H1 (cell line): Measurements from ENCODE around the gene IFRD1. TPM values are rescaled to one million over a fixed set of nuclear protein-coding genes. Genes with fewer than 3 reads are reported as not detected.

Source experiments
- polyA plus RNA-seq, 7 experiments: library from polyadenylated mRNA; depleted of rRNA in 3 of 7; stranded (reverse) in 5 of 7; unstranded in 2 of 7; fragments of >200 nt in 5 of 7; fragments of 200-250 nt in 2 of 7; gene quantifications; 1 replicate in 5 of 7; 2 replicates in 1 of 7; 4 replicates in 1 of 7; pipeline versions ENCODE4 v1.2.1 to v1.2.3, GENCODE V29; 2011 to 2013; ENCODE audit warnings: missing spikeins in 2 of 7, mixed read lengths in 2 of 7
- small RNA-seq: library from polyadenylated mRNA; stranded (forward); fragments of <200 nt; extraction: miRNeasy Mini kit (QIAGEN cat#:217004); gene quantifications from one replicate; pipeline ENCODE3, GENCODE V24; 2013; ENCODE audit not compliant: insufficient read depth
- total RNA-seq: library from RNA; stranded (reverse); fragmentation: NEBNext Ultra II Directional; extraction: Animal tissue kit (Norgen Biotek cat#: 25700); gene quantifications from 2 replicates; pipeline ENCODE4 v1.2.1, GENCODE V29; 2021

Gene IFRD1
- total and polyA plus RNA-seq, 2 of the 8 experiments (the other 6 are each of a cell fraction or from before 2014, with no cell fraction given), result 23.0 to 50.4 TPM

Small RNA genes within 50 kb of the gene (small RNA-seq; reads per million reads assigned to genes)
- gene AC079741.1, result not detected

Other genes starting within 250 kb of the IFRD1 start
- gene DOCK4, start 244.1 kb upstream of the IFRD1 start, total RNA-seq, result 23.6 and 26.9 TPM in 2 replicates
- gene DOCK4, start 244.1 kb upstream of the IFRD1 start, polyA plus RNA-seq (2011; rRNA removed), result 5.1 and 6.2 TPM in 2 replicates
- 18.0 and 21.7 TPM in 2 replicates for gene ZNF277, start 243.8 kb upstream of the IFRD1 start, total RNA-seq
- 2.7 and 5.1 TPM in 2 replicates for gene ZNF277, start 243.8 kb upstream of the IFRD1 start, polyA plus RNA-seq (2011; rRNA removed)
- 1.1 and 2.2 TPM in 2 replicates for gene LSMEM1, start 30.5 kb downstream of the IFRD1 start, total RNA-seq
- 0.16 and 0.33 TPM in 2 replicates for gene LSMEM1, start 30.5 kb downstream of the IFRD1 start, polyA plus RNA-seq (2011; rRNA removed)